ENCODE measurements around the gene DDIAS.

The DDIAS gene

GRCh38 chr11:82889133-82890001, 12.2 kb upstream of the DDIAS start:
- H3K36me3 ChIP-seq (ENCODE audit: insufficient read depth, insufficient read length, low read length): no peaks in the 10 kb centered on the region
- no peaks in the 10 kb centered on the region for H3K9me3 ChIP-seq (ENCODE audit: insufficient read depth, low read length)
- no peaks in the 10 kb centered on the region for H3K4me1 ChIP-seq (ENCODE audit: insufficient read depth, insufficient read length)
- H3K27me3 ChIP-seq (ENCODE audit: insufficient read depth, insufficient read length): no peaks in the 10 kb centered on the region
- DNase-seq (ENCODE audit: low read depth, low spot score): no peak
- no peak overlapping the region for H3K9ac ChIP-seq (ENCODE audit: insufficient read length, low read depth)
- H3K4me3 ChIP-seq (ENCODE audit: insufficient read length, low read depth): no peak overlapping the region
- TF ChIP-seq SUZ12 (IDR thresholded peaks at IDR 0.05; ENCODE audit: extremely low read depth, insufficient read depth, insufficient read length): no peak
- TF ChIP-seq YY1 (IDR thresholded peaks at IDR 0.05; ENCODE audit: insufficient read depth, insufficient read length): no peak
- TF ChIP-seq ZNF274 (IDR thresholded peaks at IDR 0.05; ENCODE audit: low read depth, low read length): no peak

DNA sequence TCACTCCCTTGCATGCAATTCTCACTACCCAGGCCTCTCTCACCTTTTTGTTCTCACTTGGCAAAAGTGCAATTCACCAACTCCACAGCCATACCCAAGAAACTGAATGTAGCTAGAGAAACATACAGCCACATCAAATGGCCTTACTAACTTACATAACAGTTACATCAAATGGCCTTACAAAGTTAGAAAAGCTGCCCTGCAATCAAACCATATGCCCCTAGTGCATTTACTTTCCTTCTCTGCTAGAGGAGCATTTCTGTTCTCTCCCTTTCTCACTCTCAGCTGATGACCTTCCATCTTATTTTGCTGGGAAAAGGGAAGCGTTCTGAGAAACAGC, 11.6 kb upstream of the DDIAS start:
- Histone ChIP-seq H3K9ac (ENCODE audit: insufficient read length, low read depth) (no peak overlapping the region), H3K27me3 (ENCODE audit: insufficient read depth, insufficient read length) (no peaks in the 10 kb centered on the region), H3K36me3 (ENCODE audit: insufficient read depth, insufficient read length, low read length) (no peaks in the 10 kb centered on the region), H3K9me3 (ENCODE audit: insufficient read depth, low read length) (no peaks in the 10 kb centered on the region), H3K4me1 (ENCODE audit: insufficient read depth, insufficient read length) (no peaks in the 10 kb centered on the region), H3K4me3 (ENCODE audit: insufficient read length, low read depth) (no peak overlapping the region)
- no peak for DNase-seq (ENCODE audit: low read depth, low spot score)
- no peak for TF ChIP-seq SUZ12 (IDR thresholded peaks at IDR 0.05; ENCODE audit: extremely low read depth, insufficient read depth, insufficient read length)
- TF ChIP-seq YY1 (IDR thresholded peaks at IDR 0.05; ENCODE audit: insufficient read depth, insufficient read length): no peak
- TF ChIP-seq ZNF274 (IDR thresholded peaks at IDR 0.05; ENCODE audit: low read depth, low read length): no peak

GRCh38 chr11:82890936-82891335, 10.6 kb upstream of the DDIAS start:
- TF ChIP-seq ZNF274 (IDR thresholded peaks at IDR 0.05; ENCODE audit: low read depth, low read length) (no peak), YY1 (IDR thresholded peaks at IDR 0.05; ENCODE audit: insufficient read depth, insufficient read length) (no peak), SUZ12 (IDR thresholded peaks at IDR 0.05; ENCODE audit: extremely low read depth, insufficient read depth, insufficient read length) (no peak)

GRCh38 chr11:82892611-82893169, 8.8 kb upstream of the DDIAS start:
- TF ChIP-seq YY1 (IDR thresholded peaks at IDR 0.05; ENCODE audit: insufficient read depth, insufficient read length): no peak
- no peak for TF ChIP-seq ZNF274 (IDR thresholded peaks at IDR 0.05; ENCODE audit: low read depth, low read length)
- no peak for TF ChIP-seq SUZ12 (IDR thresholded peaks at IDR 0.05; ENCODE audit: extremely low read depth, insufficient read depth, insufficient read length)
- no peaks in the 10 kb centered on the region for H3K4me1 ChIP-seq (ENCODE audit: insufficient read depth, insufficient read length)
- no peaks in the 10 kb centered on the region for H3K36me3 ChIP-seq (ENCODE audit: insufficient read depth, insufficient read length, low read length)
- H3K9ac ChIP-seq (ENCODE audit: insufficient read length, low read depth): no peak overlapping the region
- no peak for DNase-seq (ENCODE audit: low read depth, low spot score)
- no peak overlapping the region for H3K4me3 ChIP-seq (ENCODE audit: insufficient read length, low read depth)
- no peaks in the 10 kb centered on the region for H3K9me3 ChIP-seq (ENCODE audit: insufficient read depth, low read length)
- H3K27me3 ChIP-seq (ENCODE audit: insufficient read depth, insufficient read length): no peaks in the 10 kb centered on the region

More at GRCh38 chr11:82890936-82891335, 10.6 kb upstream of the DDIAS start:
- H3K27me3 ChIP-seq (ENCODE audit: insufficient read depth, insufficient read length): no peaks in the 10 kb centered on the region
- no peaks in the 10 kb centered on the region for H3K36me3 ChIP-seq (ENCODE audit: insufficient read depth, insufficient read length, low read length)
- H3K9me3 ChIP-seq (ENCODE audit: insufficient read depth, low read length): no peaks in the 10 kb centered on the region
- DNase-seq (ENCODE audit: low read depth, low spot score): no peak
- H3K9ac ChIP-seq (ENCODE audit: insufficient read length, low read depth): no peak overlapping the region
- H3K4me1 ChIP-seq (ENCODE audit: insufficient read depth, insufficient read length): no peaks in the 10 kb centered on the region
- no peak overlapping the region for H3K4me3 ChIP-seq (ENCODE audit: insufficient read length, low read depth)

- Histone ChIP-seq H3K9ac (ENCODE audit: insufficient read length, low read depth) (no peak overlapping the region), H3K9me3 (ENCODE audit: insufficient read depth, low read length) (no peaks in the 10 kb centered on the region), H3K27me3 (ENCODE audit: insufficient read depth, insufficient read length) (no peaks in the 10 kb centered on the region), H3K36me3 (ENCODE audit: insufficient read depth, insufficient read length, low read length) (no peaks in the 10 kb centered on the region), H3K4me1 (ENCODE audit: insufficient read depth, insufficient read length) (no peaks in the 10 kb centered on the region), H3K4me3 (ENCODE audit: insufficient read length, low read depth) (no peak overlapping the region)
- no peak for TF ChIP-seq SUZ12 (IDR thresholded peaks at IDR 0.05; ENCODE audit: extremely low read depth, insufficient read depth, insufficient read length)
- TF ChIP-seq YY1 (IDR thresholded peaks at IDR 0.05; ENCODE audit: insufficient read depth, insufficient read length): no peak
- TF ChIP-seq ZNF274 (IDR thresholded peaks at IDR 0.05; ENCODE audit: low read depth, low read length): no peak
- no peak for DNase-seq (ENCODE audit: low read depth, low spot score)
These were observed 6.0 kb upstream of the DDIAS start for GRCh38 chr11:82895437-82896091.

DNA sequence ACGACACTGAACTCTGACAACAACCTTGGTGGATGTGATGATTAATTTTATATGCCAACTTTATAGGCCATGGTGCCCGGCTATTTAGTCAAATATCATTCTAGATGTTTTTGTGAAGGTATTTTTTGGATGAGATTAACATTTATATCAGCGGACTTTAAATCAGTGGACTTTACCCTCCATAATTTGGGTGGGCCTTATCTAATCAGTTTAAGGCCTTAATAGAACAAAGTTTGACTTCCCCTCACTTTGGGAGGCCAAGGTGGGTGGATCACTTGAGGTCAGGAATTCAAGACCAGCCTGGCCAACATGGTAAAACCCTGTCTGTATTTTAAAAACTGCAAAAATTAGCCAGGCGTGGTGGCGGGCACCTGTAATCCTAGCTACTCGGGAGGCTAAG, 5.4 kb upstream of the DDIAS start:
- H3K4me3 ChIP-seq (ENCODE audit: insufficient read length, low read depth): no peak overlapping the region
- DNase-seq (ENCODE audit: low read depth, low spot score): no peak
- no peaks in the 10 kb centered on the region for H3K36me3 ChIP-seq (ENCODE audit: insufficient read depth, insufficient read length, low read length)
- TF ChIP-seq ZNF274 (IDR thresholded peaks at IDR 0.05; ENCODE audit: low read depth, low read length) (no peak), YY1 (IDR thresholded peaks at IDR 0.05; ENCODE audit: insufficient read depth, insufficient read length) (no peak), SUZ12 (IDR thresholded peaks at IDR 0.05; ENCODE audit: extremely low read depth, insufficient read depth, insufficient read length) (no peak)
- no peaks in the 10 kb centered on the region for H3K4me1 ChIP-seq (ENCODE audit: insufficient read depth, insufficient read length)
- H3K9ac ChIP-seq (ENCODE audit: insufficient read length, low read depth): no peak overlapping the region
- H3K27me3 ChIP-seq (ENCODE audit: insufficient read depth, insufficient read length): no peaks in the 10 kb centered on the region
- H3K9me3 ChIP-seq (ENCODE audit: insufficient read depth, low read length): no peaks in the 10 kb centered on the region

DNA sequence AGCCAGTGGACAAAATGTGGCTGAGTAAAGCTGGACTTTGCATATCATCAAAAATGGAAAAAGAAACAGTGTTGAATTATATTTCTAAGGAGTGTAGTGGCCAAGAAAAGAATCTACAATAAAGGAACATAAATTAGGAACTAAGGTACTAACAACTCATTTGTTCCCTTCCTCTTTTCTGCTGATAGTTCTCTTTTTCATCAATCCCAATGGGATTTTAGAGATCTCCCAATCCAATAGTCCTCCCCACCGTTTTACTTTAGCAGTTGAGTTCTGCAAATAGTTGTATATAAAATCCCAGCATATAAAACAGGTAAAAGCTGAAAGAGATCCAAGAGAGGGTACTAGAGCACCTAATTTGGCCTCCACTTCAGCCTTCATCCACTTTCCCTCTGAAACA, 3.3 kb upstream of the DDIAS start:
- Histone ChIP-seq H3K36me3 (ENCODE audit: insufficient read depth, insufficient read length, low read length) (no peaks in the 10 kb centered on the region), H3K9me3 (ENCODE audit: insufficient read depth, low read length) (no peaks in the 10 kb centered on the region)

More for the DNA sequence above, 3.3 kb upstream of the DDIAS start:
- no peaks in the 10 kb centered on the region for H3K27me3 ChIP-seq (ENCODE audit: insufficient read depth, insufficient read length)
- no peak overlapping the region for H3K4me3 ChIP-seq (ENCODE audit: insufficient read length, low read depth)
- TF ChIP-seq SUZ12 (IDR thresholded peaks at IDR 0.05; ENCODE audit: extremely low read depth, insufficient read depth, insufficient read length) (no peak), YY1 (IDR thresholded peaks at IDR 0.05; ENCODE audit: insufficient read depth, insufficient read length) (no peak), ZNF274 (IDR thresholded peaks at IDR 0.05; ENCODE audit: low read depth, low read length) (no peak)
- DNase-seq (ENCODE audit: low read depth, low spot score): no peak
- H3K9ac ChIP-seq (ENCODE audit: insufficient read length, low read depth): no peak overlapping the region
- no peaks in the 10 kb centered on the region for H3K4me1 ChIP-seq (ENCODE audit: insufficient read depth, insufficient read length)
